SH-SY5Y (cell line): ENCODE data around the gene RPP30.

ENCODE experiments used
- GATA2 ChIP-seq: IDR thresholded peaks from 2 replicates; pipeline ENCODE4 v1.6.1; 2011; ENCODE audit warnings: mild to moderate bottlenecking, low read depth, low read length
- GATA3 ChIP-seq: IDR thresholded peaks from 2 replicates; pipeline ENCODE4 v1.6.1; 2011; ENCODE audit warnings: low read depth, mild to moderate bottlenecking, low read length, moderate library complexity

DNA sequence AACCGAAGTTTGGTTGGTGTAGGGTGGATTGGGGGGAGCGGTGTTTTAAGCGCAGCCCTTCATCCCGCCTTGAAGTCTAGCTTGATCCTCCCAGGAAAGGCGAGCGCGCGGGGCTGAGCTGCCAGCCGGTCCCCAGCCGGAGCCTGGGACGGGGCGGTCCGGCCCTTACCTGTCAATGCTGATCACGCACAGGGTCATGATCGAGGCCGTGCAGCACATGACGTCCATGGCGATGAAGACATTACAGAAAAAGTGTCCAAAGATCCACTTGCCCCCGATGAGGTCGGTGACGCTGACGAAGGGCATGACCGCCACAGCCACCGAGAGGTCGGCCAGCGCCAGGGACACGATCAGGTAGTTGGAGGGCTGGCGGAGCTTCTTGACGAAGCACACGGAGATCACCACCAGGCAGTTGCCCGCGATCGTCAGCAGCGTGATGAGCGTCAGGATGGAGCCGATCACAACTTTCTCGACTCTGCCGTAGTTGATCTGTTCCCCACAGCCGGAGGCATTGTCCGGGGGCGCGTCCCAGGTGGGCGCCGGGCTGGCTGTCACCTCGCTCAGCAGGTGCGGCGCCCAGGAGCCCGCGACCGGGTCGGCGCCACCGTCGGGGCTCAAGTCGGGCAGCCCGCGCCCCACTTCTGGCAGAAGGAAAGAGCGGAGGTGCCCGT, 14.7 kb upstream of the RPP30 start:
- no peak for TF ChIP-seq GATA2
- no peak for TF ChIP-seq GATA3
